Measurements from ENCODE around the gene RBM38.

RBM38 gene

DNA sequence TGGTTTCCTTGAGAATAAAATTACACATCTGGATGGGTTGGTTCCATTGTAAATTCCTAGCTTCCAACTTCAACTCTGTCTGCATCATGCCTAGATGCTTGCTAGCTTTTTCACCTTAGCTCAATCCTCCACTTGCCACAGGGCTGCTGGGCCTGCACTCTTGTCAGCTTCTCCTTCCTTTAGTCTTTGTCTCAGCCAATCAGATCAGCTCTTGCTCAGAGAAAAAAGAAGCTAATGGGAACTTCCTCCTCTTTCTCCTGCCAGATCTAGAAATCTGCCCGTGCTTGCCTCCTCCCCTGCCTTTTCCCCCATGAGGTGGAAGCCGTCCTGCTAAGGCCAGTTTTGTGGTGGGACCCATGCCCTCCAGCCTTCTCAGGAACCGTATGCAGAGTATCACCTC, 21.6 kb upstream of the RBM38 start:
- no peak for TF ChIP-seq CTCF (IDR thresholded peaks at IDR 0.05; ENCODE audit: low read depth, low read length)
- no peak for DNase-seq (ENCODE audit: low read depth, low spot score)
- no peak overlapping the region for H3K4me3 ChIP-seq (ENCODE audit: low read depth, low read length)
- in situ Hi-C loops (cut with HindIII; ENCODE audit: low sequenced_read_pairs), result no loop called here

DNA sequence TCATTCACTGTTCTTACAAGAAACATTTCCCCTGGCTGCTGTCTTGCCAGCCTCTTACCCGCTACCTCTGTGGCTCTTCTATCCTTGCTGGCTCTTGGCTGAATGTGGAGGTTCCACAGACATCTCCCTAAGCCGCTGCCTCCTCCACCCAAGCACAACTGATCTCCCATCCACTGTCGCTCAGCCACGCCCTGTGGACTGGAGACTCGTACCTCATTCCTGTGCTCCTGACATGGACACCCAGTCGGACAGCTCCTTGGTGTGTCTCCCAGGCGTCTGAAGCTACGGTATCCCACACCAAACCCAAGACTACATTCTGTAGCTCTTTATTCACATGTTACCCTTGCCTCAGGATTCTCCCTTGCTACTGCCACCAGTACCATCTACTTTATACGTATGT, 20.9 kb upstream of the RBM38 start:
- no peak for DNase-seq (ENCODE audit: low read depth, low spot score)
- no peak overlapping the region for H3K4me3 ChIP-seq (ENCODE audit: low read depth, low read length)
- TF ChIP-seq CTCF (IDR thresholded peaks at IDR 0.05; ENCODE audit: low read depth, low read length), result no peak
- in situ Hi-C loops (cut with HindIII; ENCODE audit: low sequenced_read_pairs), result no loop called here

DNA sequence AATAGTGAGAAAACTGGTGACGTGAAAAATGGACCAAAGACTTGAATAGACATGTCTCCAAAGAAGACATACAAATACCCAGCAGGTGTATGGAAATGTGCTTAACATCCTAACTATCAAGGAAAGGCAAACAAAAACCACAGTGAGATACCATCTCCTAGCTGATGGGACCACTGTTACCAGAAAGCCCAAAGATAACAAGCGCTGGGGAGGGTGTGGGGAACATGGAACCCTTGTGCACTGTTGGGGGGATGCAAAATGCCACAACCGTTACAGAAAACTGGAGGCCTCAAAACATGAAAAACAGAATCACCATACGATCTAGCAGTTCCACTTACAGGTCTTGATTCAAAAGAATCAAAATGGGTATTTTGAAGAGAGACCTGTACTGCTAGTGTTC, 19.8 kb upstream of the RBM38 start:
- TF ChIP-seq CTCF (IDR thresholded peaks at IDR 0.05; ENCODE audit: low read depth, low read length), result no peak
- H3K4me3 ChIP-seq (ENCODE audit: low read depth, low read length), result no peak overlapping the region
- no peak for DNase-seq (ENCODE audit: low read depth, low spot score)
- in situ Hi-C loops (cut with HindIII; ENCODE audit: low sequenced_read_pairs), result no loop called here

DNA sequence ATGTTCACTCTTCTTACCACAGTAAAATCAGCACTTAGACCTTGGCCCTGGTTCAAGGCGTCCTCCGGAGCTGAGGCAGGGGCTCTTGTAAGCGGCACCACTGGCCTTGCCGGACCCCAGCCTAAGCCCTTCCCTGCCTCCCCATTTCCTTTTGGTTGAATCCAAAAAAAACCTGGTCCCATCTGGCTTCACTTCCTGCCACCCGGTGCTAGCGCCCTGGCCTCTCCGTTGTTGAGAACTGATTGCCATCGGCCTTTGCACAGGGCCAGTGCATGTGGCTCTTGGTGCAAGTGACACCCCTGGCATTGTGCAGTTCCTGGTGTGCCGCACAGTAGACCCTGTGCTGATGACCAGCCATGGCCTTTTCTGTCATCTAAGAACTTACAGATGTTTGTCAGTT, 19.0 kb upstream of the RBM38 start:
- no peak for TF ChIP-seq CTCF (IDR thresholded peaks at IDR 0.05; ENCODE audit: low read depth, low read length)
- H3K4me3 ChIP-seq (ENCODE audit: low read depth, low read length), result no peak overlapping the region
- no peak for DNase-seq (ENCODE audit: low read depth, low spot score)
- in situ Hi-C loops (cut with HindIII; ENCODE audit: low sequenced_read_pairs), result no loop called here

DNA sequence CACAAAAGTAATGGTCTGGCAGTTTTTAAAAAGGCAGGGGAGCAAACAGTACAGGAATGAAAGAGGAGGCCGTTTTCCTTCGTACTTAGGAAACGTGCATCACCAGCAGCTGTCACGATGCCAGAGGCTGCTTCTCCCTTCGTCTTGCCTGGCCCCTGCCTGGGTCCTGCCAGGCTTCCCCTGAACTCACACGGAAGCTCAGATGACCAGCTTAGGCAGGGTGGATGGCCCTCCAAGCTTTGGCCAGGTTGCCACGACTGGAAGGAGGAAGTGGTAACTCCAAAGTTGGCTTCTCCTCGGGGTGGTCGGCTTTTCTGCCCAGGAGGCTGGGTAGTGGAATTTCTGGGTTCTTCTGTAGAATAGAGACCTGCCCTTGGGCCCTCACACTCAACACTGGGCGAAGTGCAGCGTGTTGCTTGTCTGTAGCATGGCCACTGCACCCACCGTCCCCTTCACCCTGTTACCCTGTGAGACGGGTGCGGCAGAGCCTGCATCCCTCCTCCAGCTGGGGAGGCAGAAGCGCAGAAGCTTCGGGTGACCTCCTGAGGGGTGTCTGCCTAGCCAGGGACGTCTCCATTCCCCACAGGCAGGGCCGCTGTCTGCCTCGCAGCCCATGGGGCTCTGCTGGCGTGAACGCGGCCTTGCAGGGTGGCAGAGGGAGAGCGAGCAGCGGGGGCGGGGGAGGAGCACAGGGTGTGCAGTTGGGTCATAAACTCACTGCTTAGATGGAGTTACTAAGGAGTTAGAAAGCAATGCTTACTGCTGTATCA, 18.4 kb upstream of the RBM38 start:
- H3K4me3 ChIP-seq (ENCODE audit: low read depth, low read length), result no peak overlapping the region
- no peak for TF ChIP-seq CTCF (IDR thresholded peaks at IDR 0.05; ENCODE audit: low read depth, low read length)
- DNase-seq (ENCODE audit: low read depth, low spot score), result no peak
- in situ Hi-C loops (cut with HindIII; ENCODE audit: low sequenced_read_pairs), result no loop called here

GRCh38 chr20:57374343-57374930, 16.8 kb upstream of the RBM38 start:
- TF ChIP-seq CTCF (IDR thresholded peaks at IDR 0.05; ENCODE audit: low read depth, low read length), result no peak
- in situ Hi-C loops (cut with HindIII; ENCODE audit: low sequenced_read_pairs), result no loop called here
- no peak for DNase-seq (ENCODE audit: low read depth, low spot score)
- H3K4me3 ChIP-seq (ENCODE audit: low read depth, low read length), result no peak overlapping the region

Measured in astrocyte of the spinal cord (primary cell).